ENCODE results near the gene SREBF1. TPM values are rescaled to one million over a fixed set of nuclear protein-coding genes. Genes with fewer than 3 reads are reported as not detected.

Gene SREBF1
- total RNA-seq, 1 donor from 2014 or later, result 86.9 TPM

GRCh38 chr17:17868641-17869522, 32.1 kb upstream of the SREBF1 start:
- H3K27ac Mint-ChIP-seq (ENCODE audit: unreplicated experiment), result peak overlapping the region; percentile 90
- TF ChIP-seq CTCF (IDR thresholded peaks at IDR 0.05), result no peak
- peaks cover 22% of the 10 kb centered on the region for H3K4me1 Mint-ChIP-seq (ENCODE audit: unreplicated experiment)
- no peak for DNase-seq (ENCODE audit: extremely low spot score, unreplicated experiment)
- H3K9me3 Mint-ChIP-seq (ENCODE audit: unreplicated experiment), result no peaks in the 10 kb centered on the region
- peak overlapping the region; percentile 8 for H3K4me3 Mint-ChIP-seq (ENCODE audit: unreplicated experiment)
- no peaks in the 10 kb centered on the region for H3K27me3 Mint-ChIP-seq (ENCODE audit: unreplicated experiment)
- H3K36me3 Mint-ChIP-seq (ENCODE audit: unreplicated experiment), result peaks cover 12% of the 10 kb centered on the region

- Mint-ChIP-seq H3K4me1 (ENCODE audit: unreplicated experiment) (peaks cover 17% of the 10 kb centered on the region), H3K4me3 (ENCODE audit: unreplicated experiment) (no peak overlapping the region), H3K9me3 (ENCODE audit: unreplicated experiment) (no peaks in the 10 kb centered on the region), H3K36me3 (ENCODE audit: unreplicated experiment) (peaks cover 15% of the 10 kb centered on the region), H3K27ac (ENCODE audit: unreplicated experiment) (no peak overlapping the region), H3K27me3 (ENCODE audit: unreplicated experiment) (no peaks in the 10 kb centered on the region)
- DNase-seq (ENCODE audit: extremely low spot score, unreplicated experiment), result no peak
- TF ChIP-seq CTCF (IDR thresholded peaks at IDR 0.05), result no peak
Measured at GRCh38 chr17:17866897-17867296, 30.1 kb upstream of the SREBF1 start.

- DNase-seq (ENCODE audit: extremely low spot score, unreplicated experiment), result no peak
- Mint-ChIP-seq H3K4me1 (ENCODE audit: unreplicated experiment) (peaks cover 17% of the 10 kb centered on the region), H3K9me3 (ENCODE audit: unreplicated experiment) (no peaks in the 10 kb centered on the region), H3K27ac (ENCODE audit: unreplicated experiment) (no peak overlapping the region), H3K4me3 (ENCODE audit: unreplicated experiment) (no peak overlapping the region), H3K36me3 (ENCODE audit: unreplicated experiment) (peaks cover 12% of the 10 kb centered on the region), H3K27me3 (ENCODE audit: unreplicated experiment) (no peaks in the 10 kb centered on the region)
- TF ChIP-seq CTCF (IDR thresholded peaks at IDR 0.05), result no peak
Measured at GRCh38 chr17:17866425-17866824, 29.6 kb upstream of the SREBF1 start.

GRCh38 chr17:17865035-17865434, 28.2 kb upstream of the SREBF1 start:
- no peak for DNase-seq (ENCODE audit: extremely low spot score, unreplicated experiment)
- Mint-ChIP-seq H3K4me1 (ENCODE audit: unreplicated experiment) (peaks cover 17% of the 10 kb centered on the region), H3K27me3 (ENCODE audit: unreplicated experiment) (no peaks in the 10 kb centered on the region), H3K9me3 (ENCODE audit: unreplicated experiment) (no peaks in the 10 kb centered on the region), H3K4me3 (ENCODE audit: unreplicated experiment) (no peak overlapping the region), H3K27ac (ENCODE audit: unreplicated experiment) (no peak overlapping the region), H3K36me3 (ENCODE audit: unreplicated experiment) (peaks cover 12% of the 10 kb centered on the region)
- no peak for TF ChIP-seq CTCF (IDR thresholded peaks at IDR 0.05)

- Mint-ChIP-seq H3K4me3 (ENCODE audit: unreplicated experiment) (no peak overlapping the region), H3K27me3 (ENCODE audit: unreplicated experiment) (no peaks in the 10 kb centered on the region), H3K27ac (ENCODE audit: unreplicated experiment) (peak overlapping the region; percentile 50), H3K36me3 (ENCODE audit: unreplicated experiment) (peaks cover 12% of the 10 kb centered on the region), H3K4me1 (ENCODE audit: unreplicated experiment) (peaks cover 13% of the 10 kb centered on the region), H3K9me3 (ENCODE audit: unreplicated experiment) (no peaks in the 10 kb centered on the region)
- TF ChIP-seq CTCF (IDR thresholded peaks at IDR 0.05), result no peak
- no peak for DNase-seq (ENCODE audit: extremely low spot score, unreplicated experiment)
Measured at GRCh38 chr17:17860766-17861107, 24.0 kb upstream of the SREBF1 start.

All from osteocyte (in vitro differentiated cells).